ENCODE results near the gene COL18A1. TPM values are rescaled to one million over a fixed set of nuclear protein-coding genes. Genes with fewer than 3 reads are reported as not detected.

The COL18A1 gene
- total and polyA plus RNA-seq, 7 donors: 4.4 to 197 (median 39.7) TPM

DNA sequence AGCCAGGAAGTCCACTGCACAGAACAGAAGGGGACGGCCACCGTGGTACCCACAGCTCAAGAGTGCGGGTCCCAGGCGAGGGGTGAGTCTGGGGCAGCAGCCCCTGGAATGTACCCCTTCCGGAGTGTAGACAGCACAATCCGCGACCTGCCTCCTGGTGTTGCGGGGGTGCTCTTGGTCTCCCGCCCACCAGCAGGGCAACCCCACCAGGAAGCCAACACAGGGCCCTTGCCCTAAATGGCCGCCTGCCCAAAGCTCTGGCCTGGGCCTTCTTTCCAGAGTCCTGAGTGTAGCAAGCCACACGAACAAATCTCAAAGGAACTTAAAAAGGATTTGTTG is 138.4 kb downstream of the COL18A1 start:
- no peak for TF ChIP-seq POLR2AphosphoS5 (IDR thresholded peaks at IDR 0.05)
- TF ChIP-seq EP300 (IDR thresholded peaks at IDR 0.05): no peak
- TF ChIP-seq, protein P1, sequence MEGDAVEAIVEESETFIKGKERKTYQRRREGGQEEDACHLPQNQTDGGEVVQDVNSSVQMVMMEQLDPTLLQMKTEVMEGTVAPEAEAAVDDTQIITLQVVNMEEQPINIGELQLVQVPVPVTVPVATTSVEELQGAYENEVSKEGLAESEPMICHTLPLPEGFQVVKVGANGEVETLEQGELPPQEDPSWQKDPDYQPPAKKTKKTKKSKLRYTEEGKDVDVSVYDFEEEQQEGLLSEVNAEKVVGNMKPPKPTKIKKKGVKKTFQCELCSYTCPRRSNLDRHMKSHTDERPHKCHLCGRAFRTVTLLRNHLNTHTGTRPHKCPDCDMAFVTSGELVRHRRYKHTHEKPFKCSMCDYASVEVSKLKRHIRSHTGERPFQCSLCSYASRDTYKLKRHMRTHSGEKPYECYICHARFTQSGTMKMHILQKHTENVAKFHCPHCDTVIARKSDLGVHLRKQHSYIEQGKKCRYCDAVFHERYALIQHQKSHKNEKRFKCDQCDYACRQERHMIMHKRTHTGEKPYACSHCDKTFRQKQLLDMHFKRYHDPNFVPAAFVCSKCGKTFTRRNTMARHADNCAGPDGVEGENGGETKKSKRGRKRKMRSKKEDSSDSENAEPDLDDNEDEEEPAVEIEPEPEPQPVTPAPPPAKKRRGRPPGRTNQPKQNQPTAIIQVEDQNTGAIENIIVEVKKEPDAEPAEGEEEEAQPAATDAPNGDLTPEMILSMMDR (IDR thresholded peaks at IDR 0.05): no peak
- TF ChIP-seq POLR2A (IDR thresholded peaks at IDR 0.05): no peak
- H3K27me3 ChIP-seq: no peaks in the 10 kb centered on the region
- no peaks in the 10 kb centered on the region for H3K9me3 ChIP-seq
- intact Hi-C loops (cut with DNase I): loop anchor here (5.0 to 10.0 kb wide), 2 partner anchors 249 to 279 kb away; no protein-coding TSS in a partner anchor
- 74 to 89% methylated on average over 11 of the region's 11 CpGs for WGBS, 2 donors
- peaks cover 0 to 25% (median 19%) of the 10 kb centered on the region in 4 donors for H3K4me1 ChIP-seq
- peak overlapping the region in 1 of 4 donors; percentile 89 for H3K4me3 ChIP-seq
- peak; percentile 67 for DNase-seq
- peak overlapping the region in 1 of 4 donors; percentile 80 for H3K27ac ChIP-seq
- no peaks in the 10 kb centered on the region for H3K36me3 ChIP-seq

DNA sequence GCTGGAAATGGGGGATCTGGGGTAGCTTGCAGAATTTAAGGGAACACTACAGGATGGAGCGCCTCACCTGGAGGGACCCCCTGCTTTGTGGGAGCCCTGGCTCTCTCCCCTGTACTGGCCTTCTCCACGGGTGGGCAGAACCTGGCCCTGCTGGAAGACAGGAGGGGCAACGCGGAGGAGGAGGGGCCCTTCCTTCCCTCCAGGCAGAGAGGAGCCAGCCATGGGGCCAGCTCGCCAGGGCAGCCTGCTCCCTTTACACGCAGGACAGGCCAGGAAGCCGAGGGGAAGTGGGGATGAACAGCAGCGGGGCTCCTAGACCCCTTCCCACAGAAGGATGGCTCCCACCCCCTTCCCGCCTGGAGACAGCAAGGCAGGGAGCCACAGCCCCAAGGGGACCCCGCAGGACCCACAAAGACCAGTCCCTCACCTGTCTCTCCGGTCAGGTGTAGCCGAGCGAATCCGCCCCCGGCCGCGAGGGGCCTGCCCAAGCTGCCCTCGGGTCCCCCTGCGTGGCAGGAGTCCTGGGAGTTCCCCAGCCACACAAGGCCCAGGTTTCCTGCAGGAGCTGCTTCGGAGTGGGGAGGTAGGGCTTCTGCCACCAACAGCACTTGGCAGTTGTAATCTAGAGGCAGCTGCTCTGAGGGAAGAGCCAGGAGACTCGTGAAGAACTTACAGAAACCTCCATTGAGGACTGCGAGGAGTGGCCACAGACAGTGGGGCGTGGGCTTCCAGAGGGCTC is 138.9 kb downstream of the COL18A1 start:
- H3K27me3 ChIP-seq: no peaks in the 10 kb centered on the region
- H3K4me3 ChIP-seq: no peak overlapping the region
- H3K36me3 ChIP-seq: no peaks in the 10 kb centered on the region
- DNase-seq: peak; percentile 66
- TF ChIP-seq POLR2A (IDR thresholded peaks at IDR 0.05): no peak
- TF ChIP-seq POLR2AphosphoS5 (IDR thresholded peaks at IDR 0.05): no peak
- no peak for TF ChIP-seq EP300 (IDR thresholded peaks at IDR 0.05)
- TF ChIP-seq, protein P1 (IDR thresholded peaks at IDR 0.05): no peak
- peaks cover 0 to 25% (median 19%) of the 10 kb centered on the region in 4 donors for H3K4me1 ChIP-seq
- intact Hi-C loops (cut with DNase I): loop anchor here (5.0 to 10.0 kb wide), 2 partner anchors 249 to 278 kb away; no protein-coding TSS in a partner anchor
- no peak overlapping the region for H3K27ac ChIP-seq
- WGBS, 2 donors: 76 to 78% methylated on average over 23 of the region's 23 CpGs
- H3K9me3 ChIP-seq: no peaks in the 10 kb centered on the region

DNA sequence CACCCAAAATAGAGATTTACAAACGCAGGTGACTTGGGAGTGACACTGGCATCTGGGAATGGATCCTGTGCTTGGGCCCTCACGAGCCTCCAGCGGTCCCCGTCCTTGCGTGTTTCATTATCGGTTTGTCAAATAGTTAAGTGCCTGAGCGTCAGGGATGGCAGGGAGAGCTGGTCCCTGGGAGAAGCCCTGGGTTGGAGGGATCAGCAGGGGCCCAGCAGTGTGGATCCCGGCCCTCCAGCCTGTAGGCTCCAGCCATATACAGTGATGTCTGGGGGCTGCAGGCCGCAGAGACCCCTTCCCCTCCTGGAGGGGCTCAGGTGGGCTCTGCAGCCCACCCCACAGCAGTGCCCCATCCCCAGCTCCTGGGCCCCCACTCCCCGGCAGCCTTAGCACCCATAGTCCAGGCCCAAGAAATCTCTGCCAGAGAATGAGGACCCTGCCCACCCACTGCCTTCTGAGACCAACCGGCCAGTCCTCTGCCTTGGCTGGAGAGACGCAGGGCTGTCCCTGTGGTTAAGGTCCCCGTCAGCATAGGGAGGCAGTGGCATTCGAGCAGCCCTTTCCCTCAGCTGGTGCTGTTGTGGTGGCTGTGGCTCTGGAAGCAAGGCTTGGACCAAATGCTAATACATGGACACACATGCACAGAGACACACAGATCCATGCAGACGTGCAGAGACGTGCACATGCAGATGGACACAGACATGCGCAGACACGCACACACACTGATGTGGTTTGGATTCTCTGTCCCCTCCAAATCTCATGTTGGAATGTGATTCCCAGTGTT is 139.7 kb downstream of the COL18A1 start:
- WGBS, 2 donors: 90 to 94% methylated on average over 18 of the region's 18 CpGs
- TF ChIP-seq EP300 (IDR thresholded peaks at IDR 0.05) (no peak), POLR2A (IDR thresholded peaks at IDR 0.05) (no peak), POLR2AphosphoS5 (IDR thresholded peaks at IDR 0.05) (no peak)
- TF ChIP-seq, protein P1 (IDR thresholded peaks at IDR 0.05): no peak
- Histone ChIP-seq H3K4me3 (no peak overlapping the region), H3K9me3 (no peaks in the 10 kb centered on the region), H3K27ac (no peak overlapping the region), H3K27me3 (no peaks in the 10 kb centered on the region), H3K36me3 (no peaks in the 10 kb centered on the region), H3K4me1 (peaks cover 0 to 25% (median 19%) of the 10 kb centered on the region in 4 donors)
- intact Hi-C loops (cut with DNase I): loop anchor here (5.0 to 10.0 kb wide), 2 partner anchors 250 to 278 kb away; no protein-coding TSS in a partner anchor
- peak; percentile 62 for DNase-seq

DNA sequence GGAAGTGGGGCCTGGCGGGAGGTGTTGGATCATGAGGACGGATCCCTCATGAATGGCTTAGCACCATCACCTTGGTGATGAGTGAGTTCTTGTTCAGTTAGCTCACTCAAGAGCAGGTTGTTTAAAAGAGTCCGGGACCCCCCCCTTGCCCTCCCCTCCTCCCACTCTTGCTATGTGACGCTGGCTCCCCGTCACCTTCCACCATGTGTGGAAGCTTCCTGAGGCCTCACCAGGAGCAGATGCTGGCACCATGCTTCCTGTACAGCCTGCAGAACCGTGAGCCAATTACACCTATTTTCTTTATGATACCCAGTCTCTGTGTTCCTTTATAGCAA is 140.2 kb downstream of the COL18A1 start:
- Histone ChIP-seq H3K27ac (no peak overlapping the region), H3K27me3 (no peaks in the 10 kb centered on the region), H3K4me3 (no peak overlapping the region), H3K4me1 (peaks cover 0 to 25% (median 19%) of the 10 kb centered on the region in 4 donors), H3K9me3 (no peaks in the 10 kb centered on the region), H3K36me3 (no peaks in the 10 kb centered on the region)
- intact Hi-C loops (cut with DNase I): loop anchor here (10.0 kb wide), 1 partner anchor 250 kb away; no protein-coding TSS in a partner anchor
- TF ChIP-seq EP300 (IDR thresholded peaks at IDR 0.05): no peak
- TF ChIP-seq, protein P1 (IDR thresholded peaks at IDR 0.05): no peak
- TF ChIP-seq POLR2A (IDR thresholded peaks at IDR 0.05): no peak
- TF ChIP-seq POLR2AphosphoS5 (IDR thresholded peaks at IDR 0.05): no peak
- 90 to 92% methylated on average over 6 of the region's 6 CpGs for whole genome bisulfite sequencing, 2 donors
- no peak for DNase-seq

Measured in sigmoid colon (tissue), 7 donors.